Activated T-cell treated with anti-CD3 and anti-CD28 coated beads for 4 hours (primary cell): ENCODE results near the gene MOCS1.

Experiments used
- DNase-seq: peaks from one replicate; pipeline ENCODE4 v3.0.0-alpha.2; 2020

Gene MOCS1

GRCh38 chr6:39923861-39924260, 10.4 kb downstream of the MOCS1 start:
- DNase-seq = no peak

- no peak for DNase-seq
Observed at GRCh38 chr6:39923394-39923793, 10.9 kb downstream of the MOCS1 start.

- no peak for DNase-seq
Observed at GRCh38 chr6:39922821-39923220, 11.4 kb downstream of the MOCS1 start.

GRCh38 chr6:39920157-39920556, 14.1 kb downstream of the MOCS1 start:
- DNase-seq = no peak

GRCh38 chr6:39918831-39919230, 15.4 kb downstream of the MOCS1 start:
- DNase-seq = no peak

- no peak for DNase-seq
Observed at GRCh38 chr6:39917981-39918380, 16.3 kb downstream of the MOCS1 start.

- no peak for DNase-seq
Observed at GRCh38 chr6:39917329-39917728, 16.9 kb downstream of the MOCS1 start.

GRCh38 chr6:39915866-39916265, 18.4 kb downstream of the MOCS1 start:
- no peak for DNase-seq

GRCh38 chr6:39914239-39914638, 20.0 kb downstream of the MOCS1 start:
- DNase-seq = no peak

- no peak for DNase-seq
Observed at GRCh38 chr6:39913391-39913916, 20.8 kb downstream of the MOCS1 start.

- no peak for DNase-seq
Observed at GRCh38 chr6:39912446-39912845, 21.8 kb downstream of the MOCS1 start.

GRCh38 chr6:39911513-39912125, 22.6 kb downstream of the MOCS1 start:
- DNase-seq = no peak

GRCh38 chr6:39910744-39911143, 23.5 kb downstream of the MOCS1 start:
- no peak for DNase-seq

GRCh38 chr6:39910164-39910563, 24.1 kb downstream of the MOCS1 start:
- DNase-seq = no peak

- no peak for DNase-seq
Observed at GRCh38 chr6:39909701-39910100, 24.6 kb downstream of the MOCS1 start.

GRCh38 chr6:39908838-39909583, 25.3 kb downstream of the MOCS1 start:
- DNase-seq = no peak

- DNase-seq = no peak
Observed at GRCh38 chr6:39907871-39908575, 26.2 kb downstream of the MOCS1 start.

- DNase-seq = no peak
Observed at GRCh38 chr6:39906318-39906761, 27.9 kb downstream of the MOCS1 start.

GRCh38 chr6:39905640-39905975, 28.7 kb downstream of the MOCS1 start:
- no peak for DNase-seq

- no peak for DNase-seq
Observed at GRCh38 chr6:39904946-39905639, 29.2 kb downstream of the MOCS1 start.

GRCh38 chr6:39903656-39904055, 30.6 kb downstream of the MOCS1 start:
- no peak for DNase-seq

- DNase-seq = no peak
Observed at GRCh38 chr6:39902786-39903465, 31.3 kb downstream of the MOCS1 start.

- no peak for DNase-seq
Observed at GRCh38 chr6:39902136-39902535, 32.1 kb downstream of the MOCS1 start.
